NCI-H446 (cell line): ENCODE data around the gene SYNE2.
A peak's percentile ranks its signal among the peaks of the same experiment; 100 is the strongest.

Experiments
- DNase-seq, 2 experiments: peaks; one replicate each; lab custom pipeline; 2025; lab: John Stamatoyannopoulos, UW

SYNE2 gene

DNA sequence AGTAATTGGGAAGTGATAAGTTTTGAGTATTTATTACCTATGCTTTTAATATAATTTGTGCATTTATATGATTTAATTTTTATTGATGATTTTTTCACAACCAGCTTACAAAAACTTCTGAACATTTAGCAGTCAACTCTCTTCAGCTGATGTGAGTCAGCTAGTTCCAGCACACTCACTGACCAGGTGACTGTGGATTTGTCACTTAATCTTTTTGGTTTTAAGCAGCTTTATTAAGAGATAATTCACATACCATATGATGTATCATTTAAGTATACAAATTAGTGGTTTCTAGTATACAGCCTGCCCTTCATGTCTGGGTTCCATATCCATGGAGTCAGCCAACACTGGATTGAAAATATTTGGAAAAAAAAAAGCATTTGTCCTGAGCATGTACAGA, 103.5 kb downstream of the SYNE2 start:
- no peak for DNase-seq

DNA sequence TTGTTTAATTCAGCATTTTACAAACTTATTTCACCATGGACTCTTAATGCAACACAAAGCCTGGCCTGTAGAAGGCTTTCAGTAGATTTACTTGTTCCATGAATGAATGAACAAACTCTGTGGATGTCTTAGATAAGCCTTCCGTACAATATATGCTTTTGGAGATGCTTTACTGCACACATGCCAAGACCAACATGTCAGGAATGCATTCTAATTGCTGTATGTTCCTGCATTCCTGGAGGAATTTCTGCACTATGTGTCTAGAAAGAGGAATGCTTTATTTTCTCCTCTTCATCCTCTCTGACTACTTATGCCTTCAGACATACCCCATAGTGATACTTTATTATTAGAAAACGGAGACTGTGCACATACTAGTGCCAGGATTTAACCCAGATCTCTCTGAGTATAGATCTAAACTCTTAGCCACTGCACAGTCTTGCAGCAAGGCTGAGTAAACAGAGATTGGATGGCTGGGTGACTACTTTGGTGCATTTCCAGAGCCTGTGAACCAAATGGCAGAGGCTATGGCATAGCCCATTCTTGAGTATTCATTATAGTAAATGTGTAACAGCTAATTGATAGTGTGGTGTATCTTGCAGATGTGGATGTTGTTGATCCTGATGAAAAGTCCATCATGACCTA, 108.2 kb downstream of the SYNE2 start:
- DNase-seq: no peak

DNA sequence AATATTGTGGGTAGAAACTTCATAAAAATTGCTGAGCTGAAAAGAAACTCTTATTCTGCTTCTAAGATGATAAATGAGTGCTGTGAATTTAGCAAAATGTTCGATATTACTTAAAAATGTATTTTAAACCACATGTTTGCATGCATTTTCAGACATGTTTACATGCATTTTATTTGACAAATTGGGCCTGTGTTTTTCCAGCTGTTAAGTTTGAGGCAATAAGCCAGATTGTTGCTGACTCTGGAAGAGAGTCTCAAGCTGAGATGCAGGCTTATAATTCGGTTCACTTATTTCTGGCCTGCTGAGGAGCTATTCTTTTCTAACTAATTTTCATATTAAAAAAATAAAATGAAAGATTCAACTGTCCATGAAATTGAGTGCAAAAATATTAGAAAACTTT, 110.1 kb downstream of the SYNE2 start:
- DNase-seq: peak in 1 of 2 experiments; percentile 27

DNA sequence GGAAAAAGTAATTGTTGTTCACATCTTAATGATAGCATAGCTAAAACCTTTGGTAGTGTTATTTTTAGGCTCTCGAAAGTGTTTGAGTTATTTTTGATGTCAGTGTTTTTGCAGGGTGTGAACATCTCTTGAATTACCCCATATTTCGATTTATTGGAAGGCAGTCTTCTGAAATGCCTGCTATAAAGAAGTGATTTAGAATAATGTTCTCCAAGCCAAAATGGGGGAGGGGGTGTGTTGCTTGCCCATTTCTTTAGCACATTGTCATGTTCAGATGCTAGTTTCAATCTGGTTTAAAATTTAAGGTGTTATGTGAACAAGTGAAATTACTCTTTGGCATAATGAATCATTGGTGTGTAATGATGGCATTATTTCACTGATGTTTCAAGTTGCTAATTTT, 110.6 kb downstream of the SYNE2 start:
- DNase-seq: no peak

DNA sequence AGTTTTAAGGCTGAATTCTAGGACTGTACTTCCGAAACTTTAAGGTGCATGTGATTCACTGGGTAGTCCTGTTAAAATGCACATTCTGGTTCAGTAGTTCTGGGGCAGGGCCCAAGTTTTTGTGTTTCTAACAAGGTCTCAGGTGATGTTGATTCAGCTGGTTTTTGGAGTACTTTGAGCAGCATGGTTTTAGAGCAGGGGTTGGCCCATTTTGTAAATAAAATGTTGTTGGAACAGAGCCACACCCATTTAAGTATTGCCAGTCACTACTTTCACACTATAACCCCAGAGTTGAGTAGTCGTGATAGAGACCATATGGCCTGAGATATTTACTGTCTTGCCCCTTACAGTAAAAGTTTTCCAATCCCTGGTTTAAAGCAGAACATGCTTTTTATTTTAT, 111.3 kb downstream of the SYNE2 start:
- no peak for DNase-seq

DNA sequence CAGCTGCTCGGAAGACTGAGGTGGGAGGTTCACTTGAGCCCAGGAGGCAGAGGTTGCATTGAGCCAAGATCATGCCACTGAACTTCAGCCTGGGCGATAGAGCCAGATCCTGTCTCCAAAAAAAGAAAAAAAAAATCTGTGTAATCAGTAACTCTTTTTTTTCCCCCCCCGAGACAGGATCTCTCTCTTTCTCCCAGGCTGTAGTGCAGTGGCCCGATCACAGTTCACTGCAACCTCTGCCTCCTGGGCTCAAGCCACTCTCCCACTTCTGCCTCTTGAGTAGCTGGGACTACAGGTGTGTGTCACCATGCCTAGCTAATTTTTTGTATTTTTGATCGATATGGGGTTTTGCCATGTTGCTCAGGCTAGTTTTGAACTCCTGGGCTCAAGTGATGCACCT, 113.6 kb downstream of the SYNE2 start:
- DNase-seq: no peak

DNA sequence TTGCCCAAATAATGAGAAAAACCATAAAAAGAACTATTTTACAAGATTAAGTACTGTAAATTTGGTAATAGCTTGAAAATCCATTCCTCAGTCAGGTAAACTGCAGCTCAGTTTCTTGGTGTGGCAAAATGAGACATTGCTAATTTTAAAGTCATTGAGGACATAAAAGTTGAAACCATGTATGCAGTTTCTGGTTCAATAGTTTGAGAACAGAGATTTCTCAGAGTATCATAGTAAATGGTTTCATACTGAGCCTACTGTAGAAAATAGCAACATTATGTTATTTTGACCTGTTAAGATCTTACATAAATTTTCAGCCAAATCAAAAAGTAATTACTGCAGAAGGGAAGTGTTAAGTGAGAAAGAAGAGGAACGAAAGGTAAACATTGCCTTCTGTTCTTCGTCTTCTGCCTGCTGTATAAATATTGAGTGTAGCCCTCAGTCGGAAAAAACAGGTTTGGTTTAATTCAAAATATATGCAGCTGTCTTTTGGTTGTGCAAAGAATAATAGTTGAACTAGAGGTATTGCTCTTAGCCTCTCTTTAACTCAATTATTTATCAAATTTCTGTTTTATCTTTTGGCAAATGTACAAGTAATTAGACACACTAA, 119.6 kb downstream of the SYNE2 start:
- no peak for DNase-seq

DNA sequence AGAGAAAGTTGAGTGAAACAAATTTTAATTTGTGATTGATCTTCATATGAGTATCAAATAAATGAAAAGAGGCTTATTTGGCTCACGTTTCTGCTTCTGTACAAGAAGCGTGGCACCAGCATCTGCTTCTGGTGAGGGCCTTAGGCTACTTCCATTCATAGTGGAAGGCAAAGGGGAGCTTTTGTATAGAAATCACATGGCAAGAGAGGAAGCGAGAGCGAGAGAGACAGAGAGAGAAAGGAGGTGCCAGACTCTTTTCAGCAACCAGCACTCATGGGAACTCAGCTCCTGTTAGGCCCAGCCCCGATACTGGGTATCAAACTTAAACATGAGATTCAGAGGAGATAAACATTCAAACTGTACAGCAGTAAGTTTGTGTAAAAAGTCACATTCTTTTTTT, 121.4 kb downstream of the SYNE2 start:
- DNase-seq: no peak

DNA sequence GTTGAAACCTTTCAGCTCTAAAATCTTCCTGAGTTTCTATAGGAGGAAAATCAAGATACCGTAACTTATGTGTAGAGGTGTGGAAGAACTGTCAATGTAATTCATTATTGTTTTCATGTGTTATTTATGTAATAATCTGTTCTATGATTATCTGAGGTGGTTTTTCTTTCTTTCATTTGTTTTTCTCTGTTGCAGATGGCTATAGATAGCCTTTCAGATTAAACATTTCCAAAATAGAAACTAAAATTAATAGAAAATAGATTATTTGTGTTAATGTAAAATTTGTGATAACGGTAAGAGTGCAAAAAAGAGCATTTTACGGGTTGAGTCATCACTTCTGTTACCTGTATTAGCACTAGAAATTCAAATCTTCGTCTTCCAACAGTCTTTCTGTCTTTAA, 128.8 kb downstream of the SYNE2 start:
- no peak for DNase-seq

DNA sequence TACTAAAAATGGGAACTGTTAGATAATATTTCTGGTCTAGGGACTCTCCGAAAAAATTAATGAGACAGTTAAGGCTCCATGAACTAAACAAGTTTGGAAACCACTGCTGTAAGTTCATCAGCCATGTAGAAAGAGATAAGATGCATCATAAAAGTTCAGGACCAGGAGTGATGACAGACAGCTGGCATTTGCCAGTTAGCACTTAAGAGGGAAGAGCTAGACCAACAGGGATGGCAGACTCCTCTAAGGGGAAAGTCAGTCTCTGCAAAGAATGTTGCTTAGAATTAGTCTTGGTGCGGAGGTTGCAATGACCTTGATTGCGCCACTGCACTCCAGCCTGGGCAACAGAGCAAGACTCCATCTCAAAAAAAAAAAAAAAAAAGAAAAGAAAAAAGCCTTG, 129.4 kb downstream of the SYNE2 start:
- no peak for DNase-seq

DNA sequence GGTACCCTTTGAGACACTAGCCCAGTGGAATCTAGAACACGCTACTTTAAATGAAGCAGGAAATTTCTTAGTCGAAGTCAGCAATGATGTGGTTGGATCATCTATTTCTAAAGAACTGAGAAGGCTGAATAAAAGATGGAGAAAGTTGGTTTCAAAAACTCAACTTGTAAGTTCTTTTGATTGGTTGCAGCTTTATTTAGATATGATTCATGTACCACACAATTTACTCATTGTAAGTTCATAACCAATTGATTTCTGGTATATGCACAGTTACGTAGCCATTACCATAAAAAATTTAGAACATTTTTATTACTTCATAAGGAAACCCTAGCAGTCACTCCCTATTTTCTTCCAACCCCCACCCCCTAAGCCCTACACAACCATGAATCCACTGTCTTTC, 129.8 kb downstream of the SYNE2 start:
- DNase-seq: no peak

DNA sequence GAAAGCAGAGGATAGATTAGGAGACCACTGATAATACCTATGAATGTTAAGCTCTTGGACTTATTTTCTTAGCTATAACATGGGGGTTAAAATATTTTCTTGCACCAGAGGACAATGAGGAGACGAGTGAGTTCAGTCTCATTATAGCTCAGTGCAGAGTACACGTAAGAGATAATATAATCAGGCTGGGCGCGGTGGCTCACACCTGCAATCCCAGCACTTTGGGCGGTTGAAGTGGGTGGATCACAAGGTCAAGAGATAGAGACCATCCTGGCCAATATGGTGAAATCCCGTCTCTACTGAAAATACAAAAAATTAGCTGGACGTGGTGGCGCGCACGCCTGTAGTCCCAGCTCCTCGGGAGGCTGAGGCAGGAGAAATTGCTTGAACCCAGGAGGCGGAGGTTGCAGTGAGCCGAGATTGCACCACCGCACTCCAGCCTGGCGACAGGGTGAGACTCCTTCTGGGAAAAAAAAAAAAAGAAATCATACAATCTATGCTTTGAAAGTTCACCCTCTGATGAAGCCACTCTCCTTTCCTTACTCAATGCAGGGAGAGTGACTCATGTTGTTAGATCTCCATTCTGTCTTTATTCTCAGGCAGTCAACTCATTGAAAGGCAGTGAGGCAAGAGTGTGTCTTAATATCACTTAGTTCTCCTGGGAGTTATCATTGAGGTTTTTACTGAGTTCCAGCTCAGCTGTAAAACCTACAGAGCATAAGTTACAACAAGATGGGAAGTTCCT, 134.2 kb downstream of the SYNE2 start:
- no peak for DNase-seq

DNA sequence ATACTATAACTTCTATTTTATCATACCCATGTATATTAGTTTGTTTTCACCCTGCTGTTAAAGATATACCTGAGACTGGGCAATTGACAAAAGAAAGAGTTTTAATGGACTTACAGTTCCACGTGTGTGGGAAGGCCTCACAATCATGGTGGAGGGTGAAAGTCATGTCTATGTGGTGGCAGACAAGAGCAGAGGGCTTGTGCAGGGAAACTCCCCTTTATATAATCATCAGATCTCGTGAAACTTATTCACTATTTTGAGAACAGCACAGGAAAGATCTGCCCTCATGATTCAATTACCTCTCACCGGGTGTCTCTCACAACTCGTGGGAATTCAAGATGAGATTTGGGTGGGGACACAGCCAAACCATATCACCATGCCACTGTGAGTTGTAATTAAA, 135.8 kb downstream of the SYNE2 start:
- no peak for DNase-seq

DNA sequence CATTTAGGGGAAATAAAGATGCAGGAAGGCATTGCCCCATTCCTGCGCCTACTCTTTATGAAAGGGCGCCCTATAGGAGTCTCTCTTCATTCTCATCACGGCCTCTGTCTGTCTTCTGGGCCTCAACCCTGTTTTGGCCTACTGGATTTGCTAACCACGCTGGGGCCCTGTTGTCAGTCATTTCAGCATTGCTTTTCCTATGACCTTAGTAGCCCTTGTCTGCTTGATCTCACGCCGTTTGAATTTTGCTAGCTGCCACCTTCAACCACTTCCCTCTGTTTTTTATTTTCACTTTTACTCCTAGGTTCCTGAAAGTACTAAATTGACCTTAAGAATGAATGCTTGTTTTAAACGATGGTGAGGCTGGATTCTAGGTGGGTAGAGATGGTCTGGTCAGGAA, 139.0 kb downstream of the SYNE2 start:
- no peak for DNase-seq

DNA sequence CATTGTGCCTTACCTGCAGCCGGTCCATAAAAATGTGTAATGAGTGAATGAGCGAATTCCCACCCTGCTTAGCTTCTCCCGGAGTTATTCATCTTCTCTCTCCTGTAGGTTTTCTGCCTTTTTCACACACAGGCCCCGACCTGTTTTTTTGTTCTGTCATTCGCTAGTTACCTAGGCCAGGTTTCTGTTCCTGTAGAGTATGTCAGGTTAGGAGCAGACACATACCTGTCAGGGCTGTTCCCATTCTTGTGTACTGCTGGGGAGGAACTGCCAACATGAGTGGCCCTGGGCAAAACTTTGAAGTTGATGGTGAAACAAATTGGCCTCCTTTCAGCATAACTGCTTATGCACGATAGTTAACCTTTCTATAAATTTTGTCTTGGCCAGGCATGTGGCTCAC, 140.1 kb downstream of the SYNE2 start:
- no peak for DNase-seq

DNA sequence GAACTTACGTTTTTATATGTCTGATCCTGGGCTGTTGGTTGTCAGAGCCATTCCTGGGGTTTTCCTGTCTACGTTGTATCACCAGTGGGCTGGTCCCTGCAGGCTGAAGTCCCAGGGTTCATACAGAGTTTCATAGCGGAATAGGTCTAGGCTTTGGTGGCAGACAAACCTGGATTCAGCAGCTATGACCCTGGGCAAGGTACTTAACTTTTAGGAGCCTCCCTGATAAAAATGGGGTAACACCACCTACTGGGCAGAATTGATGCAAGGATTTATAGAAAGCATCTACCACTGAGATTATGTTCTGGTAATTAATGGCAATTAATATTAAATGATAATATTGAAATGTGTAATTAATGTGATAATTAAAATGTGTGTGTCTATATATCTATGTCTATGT, 141.2 kb downstream of the SYNE2 start:
- DNase-seq: no peak

DNA sequence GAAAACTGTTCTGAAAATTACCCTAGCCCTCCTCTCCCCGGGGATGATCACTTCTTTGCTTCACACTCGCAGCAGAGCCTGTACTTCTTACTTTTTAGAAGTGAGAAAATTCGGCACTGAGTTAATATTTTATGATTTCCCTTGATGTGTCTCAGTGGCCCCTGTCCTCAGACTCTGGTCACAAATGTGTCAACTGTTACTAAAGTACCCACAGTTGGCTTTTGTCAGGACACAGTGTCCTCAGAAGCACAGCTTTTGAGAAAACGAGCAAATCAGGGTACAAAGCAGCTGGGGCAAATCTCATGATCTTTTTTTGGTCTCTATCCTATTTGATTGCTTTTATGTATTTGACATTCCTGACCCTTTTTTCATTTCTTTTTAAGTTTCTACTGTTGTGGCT, 142.5 kb downstream of the SYNE2 start:
- no peak for DNase-seq

DNA sequence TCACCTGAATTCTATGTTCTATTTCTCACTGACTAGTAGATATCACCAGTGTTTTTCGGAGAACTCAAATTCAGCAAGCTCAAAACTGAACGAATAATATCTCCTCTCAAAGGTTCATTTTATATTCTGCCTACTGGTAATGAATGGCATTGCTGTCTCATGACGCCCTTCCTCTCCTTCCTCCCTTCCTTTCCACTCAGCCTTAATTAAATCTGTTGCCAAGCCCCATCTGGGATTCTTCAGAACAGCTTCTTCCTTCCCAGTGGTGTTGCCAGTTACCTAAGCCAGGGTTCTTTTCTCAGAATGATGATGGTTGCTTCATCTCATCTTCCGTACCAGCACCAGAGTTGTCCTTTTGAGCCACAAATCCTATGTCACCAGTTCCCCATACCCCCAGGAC, 143.2 kb downstream of the SYNE2 start:
- no peak for DNase-seq

DNA sequence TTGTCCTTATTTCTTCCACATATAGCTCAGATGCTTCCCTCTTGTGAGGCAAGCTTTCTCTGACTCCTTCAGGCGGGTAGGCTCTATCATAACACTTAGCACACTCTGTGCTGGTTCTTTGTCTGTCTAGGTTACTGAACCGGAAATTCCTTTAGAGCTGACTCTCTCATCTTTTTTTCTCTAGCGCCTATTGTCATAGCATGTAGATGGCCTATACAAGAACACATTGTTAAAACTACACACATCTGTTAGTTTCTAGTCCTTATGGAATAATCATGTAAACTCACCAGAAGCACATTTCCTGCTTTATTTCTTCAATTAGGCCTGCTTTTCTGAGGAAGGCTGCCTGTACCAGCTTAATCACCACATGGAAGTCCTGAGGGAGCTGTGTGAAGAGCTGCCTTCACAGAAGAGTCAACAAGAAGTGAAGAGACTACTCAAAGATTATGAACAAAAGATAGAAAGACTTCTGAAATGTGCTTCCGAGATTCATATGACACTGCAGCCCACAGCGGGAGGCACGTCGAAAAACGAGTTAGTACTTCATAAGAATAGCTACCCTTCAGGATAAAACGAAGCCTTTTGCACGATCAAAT, 143.9 kb downstream of the SYNE2 start:
- no peak for DNase-seq

DNA sequence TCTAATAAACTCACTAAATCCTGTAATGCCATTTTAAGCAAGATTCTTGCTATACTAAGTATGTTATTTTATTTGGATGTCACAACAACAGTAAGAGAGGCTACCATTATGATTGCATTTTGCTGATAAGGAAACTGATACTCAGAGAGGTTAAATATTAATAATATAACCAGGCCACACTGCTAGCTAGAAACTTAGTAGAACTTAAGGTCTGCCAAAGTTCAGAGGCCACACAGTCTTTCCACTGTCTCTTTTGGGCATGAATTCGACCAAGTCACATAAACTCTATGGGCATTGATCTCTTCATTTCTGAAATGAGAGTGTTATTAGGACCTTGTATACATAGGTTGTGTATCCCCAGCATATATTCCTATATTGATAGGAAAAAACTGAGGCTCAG, 147.9 kb downstream of the SYNE2 start:
- DNase-seq: no peak

DNA sequence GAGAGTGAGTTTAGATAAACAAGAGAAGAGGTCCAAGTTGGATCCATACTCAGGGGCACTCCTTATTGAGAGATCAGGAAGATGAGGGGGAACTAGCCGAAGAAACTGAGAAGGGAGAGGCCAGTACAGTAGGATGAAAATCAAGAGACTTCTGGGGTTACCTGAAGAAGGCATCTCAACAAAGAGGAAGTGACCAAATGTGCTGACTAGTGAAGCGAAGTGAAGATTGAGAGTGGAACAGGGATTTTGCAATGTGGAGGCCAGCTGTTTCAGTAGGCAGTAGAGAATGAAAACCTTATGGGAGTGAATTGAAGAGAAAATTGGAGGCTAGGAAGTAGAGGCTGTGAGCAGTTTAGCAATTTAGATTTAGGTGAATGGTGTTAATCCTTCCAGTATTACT, 153.0 kb downstream of the SYNE2 start:
- no peak for DNase-seq

DNA sequence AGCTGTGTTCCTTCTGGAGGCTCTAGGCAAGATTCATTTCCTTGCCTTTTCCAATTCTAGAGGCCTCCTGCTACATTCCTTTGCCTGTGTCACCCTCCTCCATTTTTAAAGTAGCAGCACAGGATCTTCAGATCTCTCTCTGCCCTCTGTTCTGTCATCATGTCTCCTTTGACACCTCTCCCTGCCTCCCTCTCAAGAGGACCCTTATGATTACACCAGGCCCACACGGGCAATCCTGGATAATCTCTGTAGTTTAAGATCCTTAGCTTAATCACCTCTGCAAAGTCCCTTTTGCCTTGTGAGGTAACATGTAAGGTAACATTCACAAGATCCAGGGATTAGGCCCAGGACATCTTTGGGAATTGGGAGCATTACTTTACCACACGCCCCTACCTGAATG, 155.2 kb downstream of the SYNE2 start:
- no peak for DNase-seq

DNA sequence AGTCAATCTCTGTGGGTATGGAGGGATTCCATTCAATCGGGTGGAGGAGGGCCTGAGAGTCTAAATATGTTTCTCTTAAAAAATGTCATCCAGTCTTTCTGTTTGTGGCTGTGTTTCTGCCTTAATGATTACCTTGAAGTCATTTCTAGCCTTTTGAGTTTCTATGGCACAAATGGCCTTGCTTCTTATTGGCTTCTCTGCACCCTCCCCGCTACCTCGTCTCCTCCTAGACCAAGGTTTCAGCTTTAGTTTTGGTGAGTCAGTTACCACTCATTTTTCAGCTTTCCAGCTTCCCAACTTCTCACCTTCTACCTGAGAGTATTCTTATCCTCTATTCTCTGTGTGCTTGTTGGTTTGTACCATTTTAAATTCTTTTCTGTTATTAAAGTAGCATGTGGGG, 159.2 kb downstream of the SYNE2 start:
- no peak for DNase-seq
